PC-9 (cell line): ENCODE measurements around the gene PRICKLE2. TPM values are rescaled to one million over a fixed set of nuclear protein-coding genes. Genes with fewer than 3 reads are reported as not detected.

ENCODE experiments used
- BruUV-seq: library from RNA; stranded (reverse); fragments of 400-500 nt; replicated peaks from 2 replicates; lab custom pipeline; 2021; lab: Mats Ljungman, UMichigan
- CTCF ChIA-PET: fragments of 300-600 bp; sonication (Branson Sonifier 250); formaldehyde crosslinking; loops from one replicate; lab custom pipeline; 2022; ENCODE audit warnings: antibody characterized with exemption; lab: Charles Lee
- POLR2A ChIA-PET: fragments of 300-600 bp; sonication (Branson Sonifier 250); formaldehyde crosslinking; loops from one replicate; lab custom pipeline; 2022; ENCODE audit warnings: antibody characterized with exemption; ENCODE audit not compliant: unreplicated experiment; lab: Charles Lee
- DNase-seq, 2 experiments: peaks; one replicate each; pipeline versions ENCODE4 v3.0.0 to v3.0.0-alpha.2; 2015 to 2022; ENCODE audit warnings: mixed read lengths in 1 of 2
- H2AFZ ChIP-seq: fragments of 200-600 bp; sonication (generic); 2 replicates; pipeline ENCODE4 v1.8.1; 2017; ENCODE audit warnings: antibody characterized with exemption
- H3F3A ChIP-seq: fragments of 200-600 bp; sonication (generic); 2 replicates; pipeline ENCODE4 v1.8.1; 2017; ENCODE audit warnings: antibody characterized with exemption, mild to moderate bottlenecking, low read depth; ENCODE audit not compliant: insufficient read depth
- H3K27ac ChIP-seq: fragments of 200-600 bp; sonication (generic); 2 replicates; pipeline ENCODE4 v1.6.1; 2016; ENCODE audit warnings: mixed run types
- H3K27me3 ChIP-seq: fragments of 200-600 bp; sonication (generic); 2 replicates; pipeline ENCODE4 v1.6.1; 2016; ENCODE audit warnings: low read depth, mixed run types; ENCODE audit not compliant: insufficient read depth
- H3K36me3 ChIP-seq: fragments of 200-600 bp; sonication (generic); 2 replicates; pipeline ENCODE4 v1.6.1; 2016; ENCODE audit warnings: low read depth, mixed run types
- H3K4me1 ChIP-seq: fragments of 200-600 bp; sonication (generic); replicated peaks from 2 replicates; pipeline ENCODE4 v1.6.1; 2016; ENCODE audit warnings: mixed run types; ENCODE audit not compliant: insufficient read depth
- H3K4me2 ChIP-seq: fragments of 200-600 bp; sonication (generic); 2 replicates; pipeline ENCODE4 v1.6.1; 2017; ENCODE audit warnings: mixed run types
- H3K4me3 ChIP-seq: fragments of 200-600 bp; sonication (generic); 2 replicates; pipeline ENCODE4 v1.6.1; 2016; ENCODE audit warnings: mixed run types
- H3K79me2 ChIP-seq: fragments of 200-600 bp; sonication (generic); 2 replicates; pipeline ENCODE4 v1.6.1; 2017; ENCODE audit warnings: low read depth, mixed run types
- H3K9me2 ChIP-seq: fragments of 200-600 bp; sonication (generic); 2 replicates; pipeline ENCODE4 v1.8.1; 2017; ENCODE audit warnings: mild to moderate bottlenecking; ENCODE audit not compliant: insufficient read depth
- H3K9me3 ChIP-seq: fragments of 200-600 bp; sonication (generic); 2 replicates; pipeline ENCODE4 v1.8.1; 2016; ENCODE audit warnings: low read depth; ENCODE audit not compliant: insufficient read depth
- H4K20me1 ChIP-seq: fragments of 200-600 bp; sonication (generic); 2 replicates; pipeline ENCODE4 v1.8.1; 2017; ENCODE audit not compliant: insufficient read depth
- CTCF ChIP-seq: fragments of 200-600 bp; sonication (generic); conservative IDR thresholded peaks from 2 replicates; pipeline ENCODE4 v1.6.1; 2017; ENCODE audit warnings: mixed run types, antibody characterized with exemption, mild to moderate bottlenecking, moderate library complexity
- EZH2 ChIP-seq: fragments of 200-600 bp; sonication (generic); IDR thresholded peaks from 2 replicates; pipeline ENCODE4 v1.8.0; 2017; ENCODE audit warnings: antibody characterized with exemption, low read depth
- intact Hi-C: fragments of 100-400 bp; cut with micrococcal nuclease; formaldehyde crosslinking; loops from one replicate; pipeline ENCODE4 v1.10.0; 2022; ENCODE audit not compliant: unreplicated experiment
- total RNA-seq: library from RNA; stranded (reverse); gene quantifications from 2 replicates; pipeline ENCODE4 v1.2.3, GENCODE V29; 2021

Gene PRICKLE2
- total RNA-seq, 1 experiment from 2014 or later = 7.9 TPM

- no peak overlapping the region for H3K27ac ChIP-seq
- H3K36me3 ChIP-seq = no peaks in the 10 kb centered on the region
- BruUV-seq = no TSS peak
- H3F3A ChIP-seq = no peaks in the 10 kb centered on the region
- H2AFZ ChIP-seq = no peak overlapping the region
- CTCF ChIA-PET = no interaction called here
- no peak for DNase-seq
- no peak overlapping the region for H3K4me3 ChIP-seq
- H3K79me2 ChIP-seq = no peaks in the 10 kb centered on the region
- H4K20me1 ChIP-seq = no peaks in the 10 kb centered on the region
- intact Hi-C loops = no loop called here
- 0 out of 2 replicates have a peak, but pooled peaks cover 4% of the 10 kb centered on the region for H3K4me1 ChIP-seq
- POLR2A ChIA-PET = no interaction called here
- no peaks in the 10 kb centered on the region for H3K27me3 ChIP-seq
- H3K9me2 ChIP-seq = no peaks in the 10 kb centered on the region
- H3K9me3 ChIP-seq = no peaks in the 10 kb centered on the region
- TF ChIP-seq CTCF (no peak), EZH2 (no peak)
- no peak overlapping the region for H3K4me2 ChIP-seq
Measured at GRCh38 chr3:64054488-64054887, 170.8 kb downstream of the PRICKLE2 start.

GRCh38 chr3:64053581-64053980, 171.7 kb downstream of the PRICKLE2 start:
- Histone ChIP-seq H3K27me3 (no peaks in the 10 kb centered on the region), H3K4me2 (no peak overlapping the region), H2AFZ (no peak overlapping the region), H3K4me3 (no peak overlapping the region), H3K4me1 (0 out of 2 replicates have a peak, but pooled peaks cover 4% of the 10 kb centered on the region), H3K9me3 (no peaks in the 10 kb centered on the region), H3K9me2 (no peaks in the 10 kb centered on the region), H3K27ac (no peak overlapping the region), H4K20me1 (no peaks in the 10 kb centered on the region), H3K79me2 (no peaks in the 10 kb centered on the region), H3F3A (no peaks in the 10 kb centered on the region; the same call in 1 of the 2 replicates), H3K36me3 (no peaks in the 10 kb centered on the region)
- ChIA-PET POLR2A (interaction anchor here (0.6 to 0.7 kb wide), 2 partner anchors 41 to 47 kb away, joined by 4 to 9 read pairs; no protein-coding TSS in a partner anchor), CTCF (no interaction called here)
- intact Hi-C loops = no loop called here
- no peak for DNase-seq
- TF ChIP-seq EZH2 = no peak
- no peak for TF ChIP-seq CTCF
- BruUV-seq = no TSS peak

GRCh38 chr3:64053117-64053516, 172.1 kb downstream of the PRICKLE2 start:
- Histone ChIP-seq H2AFZ (no peak overlapping the region), H3K9me2 (no peaks in the 10 kb centered on the region), H3K36me3 (no peaks in the 10 kb centered on the region), H4K20me1 (no peaks in the 10 kb centered on the region), H3K79me2 (no peaks in the 10 kb centered on the region), H3K4me3 (no peak overlapping the region), H3K27me3 (no peaks in the 10 kb centered on the region), H3K4me2 (no peak overlapping the region), H3K4me1 (0 out of 2 replicates have a peak, but pooled peaks cover 4% of the 10 kb centered on the region), H3F3A (no peaks in the 10 kb centered on the region; the same call in 1 of the 2 replicates), H3K27ac (no peak overlapping the region), H3K9me3 (no peaks in the 10 kb centered on the region)
- no peak for DNase-seq
- TF ChIP-seq CTCF (no peak), EZH2 (no peak)
- ChIA-PET POLR2A (interaction anchor here (0.6 to 0.7 kb wide), 2 partner anchors 41 to 47 kb away, joined by 4 to 9 read pairs; no protein-coding TSS in a partner anchor), CTCF (no interaction called here)
- BruUV-seq = no TSS peak
- intact Hi-C loops = no loop called here
